ENCODE measurements around the gene TIMM50. TPM values are rescaled to one million over a fixed set of nuclear protein-coding genes. Genes with fewer than 3 reads are reported as not detected.
"Not testable (repeated sequence)": the region's sequence is repeated elsewhere in the genome, so short reads cannot be mapped to it uniquely, and the experiment has no call there.

The TIMM50 gene
- total and polyA plus RNA-seq, 8 donors = 15.2 to 40.4 (median 22.3) TPM

DNA sequence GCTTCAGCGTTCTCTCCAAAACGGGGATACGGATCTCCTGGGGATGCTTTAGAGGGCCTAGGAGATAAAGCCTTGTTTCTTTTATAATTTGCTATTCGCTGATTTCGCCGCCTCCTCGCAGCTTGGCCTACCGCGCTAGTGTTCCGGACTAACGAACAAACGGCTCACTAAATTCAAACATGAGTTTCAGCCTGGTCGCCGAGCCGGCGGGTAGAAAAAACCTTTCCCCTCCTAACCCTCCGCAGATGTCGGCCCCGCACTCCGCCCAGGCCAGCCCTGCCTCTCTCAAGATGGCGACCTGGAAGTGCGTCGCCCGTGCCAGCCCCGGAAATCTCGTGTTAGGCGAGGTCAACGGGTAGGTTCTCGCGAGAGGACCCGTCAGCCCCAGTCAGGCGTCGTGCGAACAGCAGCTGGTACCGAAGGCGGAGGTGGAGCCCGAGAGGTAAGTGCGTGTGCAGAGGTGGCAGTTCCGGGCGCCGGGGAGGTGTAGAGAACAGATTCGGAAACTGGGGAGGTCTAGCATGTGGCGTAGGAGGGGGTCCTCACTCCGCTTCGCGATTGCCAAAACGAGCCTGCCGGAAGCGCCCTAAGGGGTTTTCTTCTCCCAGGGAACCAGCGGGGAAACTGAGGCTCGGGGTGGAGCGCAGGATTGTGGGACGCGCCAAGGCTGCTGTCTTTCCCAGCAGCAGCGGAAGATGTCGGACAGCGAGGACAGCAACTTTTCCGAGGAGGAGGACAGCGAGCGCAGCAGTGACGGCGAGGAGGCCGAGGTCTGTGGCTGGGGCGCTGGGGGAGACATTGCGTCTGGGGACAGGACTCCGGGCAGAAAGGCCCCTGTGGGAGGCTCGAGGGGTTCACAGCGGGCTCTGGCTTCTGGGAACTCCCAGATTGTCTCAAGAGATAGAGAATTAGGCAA is 35.2 kb upstream of the TIMM50 start, which contains the start of gene SUPT5H:
TSS of gene SUPT5H (plus strand) at position 387 of the 916 bp plus-strand sequence. CDS start at position 696, 309 bp downstream.
- ATAC-seq (peak; percentile 96 to 99 (median 98)), FAIRE-seq (no peak), DNase-seq (peak; percentile 96 to 99 (median 97))
- no peaks in the 10 kb centered on the region for H3K36me3 ChIP-seq
- H3K4me3 ChIP-seq = peak within 1 kb of the TSS; percentile 68 to 99 (median 90)
- no peak for TF ChIP-seq CTCF (IDR thresholded peaks at IDR 0.05)
- peak within 1 kb of the TSS; percentile 74 to 91 (median 85) for H3K27ac ChIP-seq
- 0 to 1% methylated on average over 68 of the region's 68 CpGs for WGBS, 2 donors
- H3K9me3 ChIP-seq = no peaks in the 10 kb centered on the region
- H3K4me1 ChIP-seq = peaks cover 7 to 29% (median 17%) of the 10 kb centered on the region in 3 donors
- intact Hi-C loops (cut with DNase I) = loop anchor here in 1 of 3 donors (10.0 kb wide), 1 partner anchor 89 kb away; the partner anchor contains the start of gene EID2B
- H3K27me3 ChIP-seq = no peaks in the 10 kb centered on the region

GRCh38 chr19:39446365-39447084 is 34.1 kb upstream of the TIMM50 start:
- peak overlapping the region in 2 of 4 donors; percentile 90 to 91 for H3K27ac ChIP-seq
- H3K4me3 ChIP-seq = peak overlapping the region; percentile 68 to 99 (median 90)
- intact Hi-C loops (cut with DNase I) = loop anchor here in 1 of 3 donors (10.0 kb wide), 1 partner anchor 88 kb away; the partner anchor contains the start of gene EID2B
- no peaks in the 10 kb centered on the region for H3K27me3 ChIP-seq
- H3K9me3 ChIP-seq = no peaks in the 10 kb centered on the region
- H3K4me1 ChIP-seq = peaks cover 7 to 29% (median 17%) of the 10 kb centered on the region in 3 donors
- FAIRE-seq (no peak), DNase-seq (no peak), ATAC-seq (no peak)
- 68 to 70% methylated on average over 16 of the region's 16 CpGs for WGBS, 2 donors
- H3K36me3 ChIP-seq = no peaks in the 10 kb centered on the region
- no peak for TF ChIP-seq CTCF (IDR thresholded peaks at IDR 0.05)

DNA sequence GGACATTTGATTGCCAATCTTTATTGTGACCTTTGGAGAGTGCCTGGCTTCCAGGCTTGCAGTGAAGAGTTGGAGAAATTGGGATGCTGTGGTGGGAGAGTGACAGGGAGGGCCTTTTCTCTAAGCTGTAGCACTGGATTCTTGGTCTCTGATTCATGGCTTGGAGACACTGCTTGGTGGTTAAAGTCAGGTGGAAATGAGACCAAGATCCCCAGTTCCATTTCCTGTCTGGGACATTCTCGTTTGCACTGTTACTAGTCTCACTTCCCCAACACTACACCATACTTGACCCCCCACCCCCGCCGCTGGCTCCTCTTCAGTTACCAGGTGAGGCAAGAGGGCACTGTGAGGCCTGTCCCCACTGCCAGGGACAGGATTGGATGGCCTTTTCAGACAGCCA is 32.4 kb upstream of the TIMM50 start:
- no peak for FAIRE-seq
- peaks cover 7 to 29% (median 17%) of the 10 kb centered on the region in 3 donors for H3K4me1 ChIP-seq
- intact Hi-C loops (cut with DNase I) = loop anchor here in 1 of 3 donors (10.0 kb wide), 1 partner anchor 87 kb away; the partner anchor contains the start of gene EID2B
- peaks cover 0 to under 1% (median 0%) of the 10 kb centered on the region in 3 donors for H3K36me3 ChIP-seq
- no peak for TF ChIP-seq CTCF (IDR thresholded peaks at IDR 0.05)
- WGBS, 2 donors = 70 to 82% methylated on average over 3 of the region's 3 CpGs
- no peak overlapping the region for H3K4me3 ChIP-seq
- H3K27me3 ChIP-seq = no peaks in the 10 kb centered on the region
- H3K9me3 ChIP-seq = no peaks in the 10 kb centered on the region
- ATAC-seq = no peak
- H3K27ac ChIP-seq = no peak overlapping the region
- DNase-seq = peak in 1 of 6 donors; percentile 26

GRCh38 chr19:39449116-39449797 is 31.4 kb upstream of the TIMM50 start:
- Histone ChIP-seq H3K4me1 (peaks cover 7 to 28% (median 17%) of the 10 kb centered on the region in 3 donors), H3K4me3 (no peak overlapping the region), H3K9me3 (no peaks in the 10 kb centered on the region), H3K27ac (no peak overlapping the region), H3K27me3 (no peaks in the 10 kb centered on the region), H3K36me3 (peaks cover 0 to 3% (median 0%) of the 10 kb centered on the region in 3 donors)
- intact Hi-C loops (cut with DNase I) = loop anchor here in 1 of 3 donors (10.0 kb wide), 1 partner anchor 86 kb away; the partner anchor contains the start of gene EID2B
- WGBS, 2 donors = 70 to 74% methylated on average over 8 of the region's 8 CpGs
- ATAC-seq = no peak
- no peak for FAIRE-seq
- no peak for DNase-seq
- no peak for TF ChIP-seq CTCF (IDR thresholded peaks at IDR 0.05)

GRCh38 chr19:39451257-39451656 is 29.4 kb upstream of the TIMM50 start:
- H3K4me1 ChIP-seq = peaks cover 7 to 23% (median 16%) of the 10 kb centered on the region in 3 donors
- ATAC-seq; H3K27ac ChIP-seq; FAIRE-seq; H3K4me3 ChIP-seq; intact Hi-C loops (cut with DNase I); H3K9me3 ChIP-seq; H3K27me3 ChIP-seq; DNase-seq; H3K36me3 ChIP-seq: not testable (repeated sequence)
- 94% methylated on average over 8 of the region's 8 CpGs for WGBS, 2 donors
